Chondrocyte (in vitro differentiated cells): ENCODE measurements around the gene GOLGA6D. TPM values are rescaled to one million over a fixed set of nuclear protein-coding genes. Genes with fewer than 3 reads are reported as not detected.
A peak's percentile ranks its signal among the peaks of the same experiment; 100 is the strongest.
"Not testable (repeated sequence)": the region's sequence is repeated elsewhere in the genome, so short reads cannot be mapped to it uniquely, and the experiment has no call there.

Experiments
- DNase-seq: peaks from one replicate; pipeline ENCODE4 v3.0.0; 2021; ENCODE audit warnings: mixed read lengths, low spot score
- H3K27ac Mint-ChIP-seq: one replicate; pipeline ENCODE4 v1.8.0; 2021; ENCODE audit warnings: mild to moderate bottlenecking, moderate library complexity, mixed read lengths; ENCODE audit not compliant: unreplicated experiment
- H3K27me3 Mint-ChIP-seq: 2 replicates; pipeline ENCODE4 v1.8.0; 2021; ENCODE audit warnings: low read depth, mixed read lengths
- H3K36me3 Mint-ChIP-seq: 2 replicates; pipeline ENCODE4 v1.8.0; 2021; ENCODE audit warnings: low read depth, mixed read lengths
- H3K4me1 Mint-ChIP-seq: 2 replicates; pipeline ENCODE4 v1.8.0; 2021; ENCODE audit warnings: low read depth, mild to moderate bottlenecking, mixed read lengths
- H3K4me3 Mint-ChIP-seq: one replicate; pipeline ENCODE4 v1.8.0; 2021; ENCODE audit warnings: mild to moderate bottlenecking, moderate library complexity, mixed read lengths; ENCODE audit not compliant: unreplicated experiment
- H3K9me3 Mint-ChIP-seq: 2 replicates; pipeline ENCODE4 v1.8.0; 2021; ENCODE audit warnings: low read depth, mixed read lengths
- CTCF ChIP-seq: fragments of 200-600 bp; sonication (generic); IDR thresholded peaks from 2 replicates; pipeline ENCODE4 v1.5.0; 2021; ENCODE audit warnings: antibody characterized with exemption, mild to moderate bottlenecking, moderate library complexity
- total RNA-seq: library from RNA; stranded (reverse); gene quantifications from 3 replicates; pipeline ENCODE4 v1.2.1, GENCODE V29; 2021

Gene GOLGA6D
- total RNA-seq, 1 donor from 2014 or later, result not detected

DNA sequence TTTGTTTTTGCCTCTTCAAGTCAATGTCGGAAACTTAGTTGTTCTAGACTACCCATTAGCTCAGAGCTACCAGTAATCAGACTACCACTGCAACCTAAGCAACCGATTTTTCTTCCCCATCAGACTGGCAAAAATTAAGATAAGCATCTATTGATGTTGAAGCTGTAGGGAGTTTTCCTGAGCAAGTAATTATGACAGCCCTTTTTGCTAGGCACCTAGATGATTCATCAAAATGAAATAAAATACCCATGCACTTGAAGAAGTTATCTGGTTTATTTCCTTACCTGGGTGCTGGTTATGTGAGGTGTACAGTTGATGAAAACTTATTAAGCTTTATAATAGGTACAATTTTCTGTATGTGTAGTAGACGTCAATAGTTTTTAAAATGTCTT is 52.7 kb downstream of the GOLGA6D start:
- peak overlapping the region; percentile 97 for H3K27ac Mint-ChIP-seq
- TF ChIP-seq CTCF, result no peak
- no peaks in the 10 kb centered on the region for H3K27me3 Mint-ChIP-seq
- no peak for DNase-seq
- H3K9me3 Mint-ChIP-seq, result no peaks in the 10 kb centered on the region
- H3K4me1 Mint-ChIP-seq, result peaks cover 24% of the 10 kb centered on the region
- H3K4me3 Mint-ChIP-seq, result peak overlapping the region; percentile 99
- H3K36me3 Mint-ChIP-seq, result peaks cover 4% of the 10 kb centered on the region

DNA sequence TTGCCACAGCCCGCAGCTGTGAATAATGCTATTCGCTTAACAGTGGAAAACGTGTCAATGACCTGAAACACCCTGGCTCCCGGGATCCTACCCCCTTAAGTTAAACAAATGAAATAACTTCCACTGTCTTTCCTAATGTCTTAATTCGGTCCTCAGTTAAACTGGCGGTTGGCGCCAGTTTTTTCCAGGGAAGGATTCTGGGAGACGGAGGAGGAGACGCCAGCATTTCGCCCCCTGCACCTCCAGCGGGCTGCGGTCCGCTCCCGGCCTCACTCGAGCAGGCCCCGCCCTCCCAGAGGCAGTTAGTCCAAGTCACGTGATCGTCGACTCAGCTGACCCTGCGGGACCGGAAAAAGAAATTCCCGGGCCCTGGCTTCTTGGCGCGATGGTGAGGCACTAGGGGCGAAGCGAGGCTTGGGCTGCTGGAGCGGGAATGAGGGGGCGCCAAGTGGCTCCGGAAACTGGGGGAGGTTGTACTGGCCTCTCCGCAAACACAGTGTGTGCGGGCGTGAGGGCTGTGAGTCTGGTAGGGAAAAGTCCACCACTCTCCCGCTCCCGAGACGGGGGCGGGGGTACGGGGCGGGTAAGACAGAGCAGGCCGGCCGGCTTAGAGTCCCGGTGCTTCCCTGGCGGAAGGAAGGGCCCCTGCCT is 53.2 kb downstream of the GOLGA6D start, which contains the start of gene COMMD4:
Gene COMMD4 (plus strand): TSS at position 359 of the 651 bp plus-strand sequence. CDS start 27 bp downstream, at position 386.
- Mint-ChIP-seq H3K27me3 (no peaks in the 10 kb centered on the region), H3K4me3 (peak within 1 kb of the TSS; percentile 99), H3K36me3 (peaks cover 4% of the 10 kb centered on the region), H3K4me1 (peaks cover 24% of the 10 kb centered on the region), H3K27ac (peak within 1 kb of the TSS; percentile 97), H3K9me3 (no peaks in the 10 kb centered on the region)
- TF ChIP-seq CTCF, result no peak
- DNase-seq, result no peak

- Mint-ChIP-seq H3K9me3 (no peaks in the 10 kb centered on the region), H3K36me3 (peaks cover 5% of the 10 kb centered on the region), H3K4me3 (no peak overlapping the region), H3K4me1 (peaks cover 24% of the 10 kb centered on the region), H3K27ac (no peak overlapping the region), H3K27me3 (no peaks in the 10 kb centered on the region)
- TF ChIP-seq CTCF, result no peak
- no peak for DNase-seq
These were observed 56.1 kb downstream of the GOLGA6D start for GRCh38 chr15:75338661-75339240.

DNA sequence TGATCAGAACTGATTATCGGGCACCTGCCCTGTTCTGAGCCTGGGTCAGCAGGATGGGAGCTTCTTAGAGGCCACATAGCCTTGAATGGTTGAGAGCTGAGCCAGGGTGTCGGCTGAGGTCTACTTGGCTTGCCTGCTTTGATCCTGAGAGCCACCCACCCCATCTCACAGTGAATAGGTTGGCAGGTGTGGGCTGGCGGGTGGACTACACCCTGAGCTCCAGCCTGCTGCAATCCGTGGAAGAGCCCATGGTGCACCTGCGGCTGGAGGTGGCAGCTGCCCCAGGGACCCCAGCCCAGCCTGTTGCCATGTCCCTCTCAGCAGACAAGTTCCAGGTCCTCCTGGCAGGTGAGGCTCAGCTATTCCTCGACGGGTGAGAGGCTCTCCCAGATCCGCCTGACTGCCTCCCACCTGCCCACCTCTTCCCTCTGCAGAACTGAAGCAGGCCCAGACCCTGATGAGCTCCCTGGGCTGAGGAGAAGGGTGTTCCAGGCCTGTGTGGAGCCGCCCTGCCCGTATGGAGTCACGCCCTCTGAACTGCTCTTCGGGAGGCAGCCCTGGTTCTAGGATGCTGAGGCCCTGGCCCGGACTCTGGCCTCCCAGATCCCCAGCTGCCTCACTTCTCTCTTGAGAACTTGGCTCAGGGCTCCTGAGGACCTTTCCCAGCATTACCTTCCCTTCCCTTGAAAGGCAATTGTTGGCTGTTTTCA is 57.1 kb downstream of the GOLGA6D start:
- Mint-ChIP-seq H3K27me3 (no peaks in the 10 kb centered on the region), H3K4me1 (peaks cover 24% of the 10 kb centered on the region), H3K9me3 (no peaks in the 10 kb centered on the region), H3K36me3 (peaks cover 5% of the 10 kb centered on the region), H3K27ac (no peak overlapping the region), H3K4me3 (no peak overlapping the region)
- no peak for DNase-seq
- no peak for TF ChIP-seq CTCF

DNA sequence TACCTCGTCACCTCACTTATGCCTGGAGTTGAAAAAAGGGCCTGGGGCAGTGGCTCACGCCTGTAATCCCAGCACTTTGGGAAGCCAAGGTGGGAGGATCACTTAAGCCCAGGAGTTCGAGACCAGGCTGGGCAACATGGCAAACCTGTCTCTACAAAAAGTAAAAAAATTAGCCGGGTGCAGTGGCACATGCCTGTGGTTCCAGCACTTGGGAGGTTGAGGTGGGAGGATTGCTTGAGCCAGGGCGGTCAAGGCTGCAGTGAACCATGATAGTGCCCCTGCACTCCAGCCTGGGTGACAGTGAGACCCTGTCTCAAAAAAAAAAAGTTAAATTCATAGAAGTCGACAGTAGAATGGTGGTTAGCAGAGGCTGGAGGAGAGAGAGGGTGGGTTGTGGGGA is 59.6 kb downstream of the GOLGA6D start:
- no peak for TF ChIP-seq CTCF
- no peak for DNase-seq
- H3K4me3 Mint-ChIP-seq, result no peak overlapping the region
- H3K27ac Mint-ChIP-seq, result no peak overlapping the region
- no peaks in the 10 kb centered on the region for H3K9me3 Mint-ChIP-seq
- H3K27me3 Mint-ChIP-seq, result no peaks in the 10 kb centered on the region
- H3K36me3 Mint-ChIP-seq, result peaks cover 5% of the 10 kb centered on the region
- H3K4me1 Mint-ChIP-seq, result peaks cover 10% of the 10 kb centered on the region

GRCh38 chr15:75343953-75344352 is 61.3 kb downstream of the GOLGA6D start:
- not testable (repeated sequence) for H3K4me3 Mint-ChIP-seq, H3K36me3 Mint-ChIP-seq, H3K27me3 Mint-ChIP-seq, H3K9me3 Mint-ChIP-seq, H3K27ac Mint-ChIP-seq, DNase-seq
- H3K4me1 Mint-ChIP-seq, result peaks cover 12% of the 10 kb centered on the region
